Limb (tissue), 2 donors: ENCODE measurements around the gene C5orf34.
"Not testable (repeated sequence)": the region's sequence is repeated elsewhere in the genome, so short reads cannot be mapped to it uniquely, and the experiment has no call there.

ENCODE experiments used
- DNase-seq, 2 donors: peaks; one replicate each; pipeline ENCODE4 v3.0.0-alpha.2; 2016; ENCODE audit errors: extremely low spot score in 2 of 2

The C5orf34 gene

DNA sequence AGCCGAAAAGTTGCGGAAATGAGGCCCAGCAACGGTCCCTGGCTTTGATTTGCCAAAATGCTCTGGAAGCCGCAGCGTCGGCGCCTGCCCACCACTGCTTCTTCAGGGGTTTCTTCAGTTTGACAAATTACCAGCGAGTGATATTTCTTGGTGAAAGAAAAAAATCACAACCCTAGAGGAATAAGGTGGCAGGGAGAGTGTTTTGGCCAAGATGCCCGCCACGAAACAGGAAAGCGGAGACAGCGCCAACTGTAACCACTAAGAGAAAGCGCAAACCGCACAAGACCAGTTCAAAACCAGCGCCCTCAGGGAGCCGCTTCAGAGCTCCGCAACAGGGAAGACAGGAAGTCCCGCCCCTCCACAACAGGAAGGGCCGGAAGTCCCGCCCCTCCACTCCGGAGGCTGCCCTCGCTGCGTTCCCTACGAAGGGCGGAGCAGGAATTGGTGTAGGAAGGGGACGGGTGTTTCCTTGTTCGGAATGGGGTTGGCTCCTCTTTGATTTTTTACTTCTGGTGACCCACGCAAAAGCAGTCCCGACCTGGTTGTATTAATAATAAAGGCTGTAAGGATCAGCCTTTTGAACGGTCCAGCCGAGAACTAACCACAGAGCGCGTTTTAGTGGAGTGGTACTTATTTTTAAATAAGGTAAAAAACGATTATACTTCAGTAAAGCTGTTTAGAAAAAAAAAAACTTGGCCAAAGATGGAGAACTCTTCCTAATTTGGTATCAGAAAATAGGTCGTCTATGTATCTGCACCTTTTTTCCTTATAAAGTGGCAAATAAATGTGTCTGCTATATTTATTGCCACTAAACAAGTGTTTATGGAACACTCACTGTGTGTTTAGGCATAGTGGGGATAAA lies at the start of gene C5orf34:
Gene C5orf34 (minus strand): TSS at position 333 of the 862 bp plus-strand sequence. CDS start 5,809 bp downstream, outside the sequence.
- peak; percentile 97 to 98 for DNase-seq

GRCh38 chr5:43564289-43564850 lies 49.4 kb upstream of the C5orf34 start:
- no peak for DNase-seq

GRCh38 chr5:43563321-43563720 lies 48.4 kb upstream of the C5orf34 start:
- DNase-seq, result no peak

GRCh38 chr5:43561356-43561755 lies 46.4 kb upstream of the C5orf34 start:
- no peak for DNase-seq

DNA sequence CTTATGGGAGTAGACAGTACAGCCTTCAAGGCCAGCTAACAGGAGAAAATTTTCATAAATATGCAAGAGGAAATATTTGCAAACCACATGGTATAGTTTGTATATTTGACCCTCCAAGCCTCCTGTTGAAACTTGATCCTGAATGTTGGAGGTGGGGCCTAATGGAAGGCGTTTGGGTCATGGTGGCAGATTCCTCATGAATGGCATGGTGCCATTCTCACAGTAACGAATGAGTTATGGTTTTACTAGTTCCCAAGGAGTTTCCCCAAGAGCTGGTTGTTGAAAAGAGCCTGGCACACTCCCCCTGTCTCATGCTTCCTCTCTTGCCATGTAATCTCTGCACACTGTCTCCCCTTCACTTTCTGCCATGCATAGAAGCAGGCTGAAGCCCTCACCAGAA lies 45.2 kb upstream of the C5orf34 start:
- no peak for DNase-seq

DNA sequence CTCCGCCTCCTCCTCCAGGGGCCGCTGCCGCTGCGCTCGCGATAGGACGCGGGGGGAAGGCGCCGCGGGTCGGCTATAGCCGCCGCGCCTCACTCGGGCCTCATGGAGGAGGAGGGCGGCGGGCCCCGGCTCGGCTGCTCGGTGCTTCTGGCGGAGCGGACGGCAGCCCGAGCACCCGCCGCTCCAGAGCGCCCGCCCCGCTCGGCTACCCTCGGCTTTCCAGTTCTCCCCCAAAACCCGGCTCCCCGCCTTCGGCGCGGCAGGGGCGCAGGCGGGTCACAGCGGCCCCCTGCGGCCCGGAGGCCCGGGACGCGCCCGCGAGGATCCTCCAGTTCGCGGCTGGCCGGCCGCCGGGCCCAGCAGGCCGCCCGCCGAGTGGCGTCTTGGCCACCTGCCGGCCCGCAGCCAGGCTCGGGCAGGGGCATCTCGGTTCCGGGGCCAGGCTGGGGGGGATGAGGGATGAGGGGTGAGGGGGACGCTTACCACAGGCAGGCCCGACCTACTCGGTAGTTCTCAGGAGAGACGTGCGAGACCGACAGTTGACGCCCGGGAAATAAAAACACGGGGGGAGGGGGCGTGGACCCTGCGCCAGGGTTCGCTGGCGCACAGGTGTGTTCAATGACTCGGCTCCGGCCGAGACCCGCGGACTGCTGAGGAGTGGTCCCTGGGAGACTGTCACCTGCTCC lies 42.1 kb upstream of the C5orf34 start, which contains the start of gene PAIP1:
Gene PAIP1 (minus strand): TSS at position 221 of the 686 bp plus-strand sequence. CDS start 231 bp downstream, outside the sequence.
- peak; percentile 77 to 91 for DNase-seq

DNA sequence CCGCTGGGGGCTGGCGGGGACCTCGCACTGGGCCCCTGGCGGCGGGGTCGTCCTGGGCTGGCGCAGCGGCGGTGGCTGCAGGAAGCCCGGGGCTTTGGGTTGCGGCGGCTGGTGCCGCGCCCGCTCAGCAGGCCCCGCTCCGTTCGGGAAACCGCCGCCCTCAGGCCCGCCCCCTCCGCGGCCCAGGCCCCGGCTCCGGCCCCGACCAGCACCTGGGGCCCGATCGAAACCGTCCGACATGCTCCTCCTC lies 41.6 kb upstream of the C5orf34 start:
- DNase-seq, result not testable (repeated sequence)

GRCh38 chr5:43555895-43556606 lies 41.1 kb upstream of the C5orf34 start:
- peak; percentile 39 to 84 for DNase-seq

DNA sequence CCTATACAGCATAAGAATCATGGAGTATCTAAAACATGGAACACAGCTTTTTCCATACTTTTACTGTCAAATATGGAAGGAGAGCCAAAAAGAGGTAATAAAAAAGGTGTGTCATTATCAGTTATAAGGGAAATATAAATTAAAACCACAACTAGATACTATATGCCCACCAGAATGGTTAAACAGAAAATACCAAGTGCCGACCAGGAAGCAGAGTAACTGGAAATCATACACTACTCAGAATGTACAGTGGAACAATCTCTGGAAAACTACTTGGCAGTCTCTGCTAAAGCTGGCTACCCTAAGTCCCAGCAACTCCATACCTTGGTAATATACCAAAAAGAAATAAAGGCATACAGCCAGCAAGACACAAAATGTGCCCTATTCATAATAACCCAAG lies 39.5 kb upstream of the C5orf34 start:
- DNase-seq, result no peak

DNA sequence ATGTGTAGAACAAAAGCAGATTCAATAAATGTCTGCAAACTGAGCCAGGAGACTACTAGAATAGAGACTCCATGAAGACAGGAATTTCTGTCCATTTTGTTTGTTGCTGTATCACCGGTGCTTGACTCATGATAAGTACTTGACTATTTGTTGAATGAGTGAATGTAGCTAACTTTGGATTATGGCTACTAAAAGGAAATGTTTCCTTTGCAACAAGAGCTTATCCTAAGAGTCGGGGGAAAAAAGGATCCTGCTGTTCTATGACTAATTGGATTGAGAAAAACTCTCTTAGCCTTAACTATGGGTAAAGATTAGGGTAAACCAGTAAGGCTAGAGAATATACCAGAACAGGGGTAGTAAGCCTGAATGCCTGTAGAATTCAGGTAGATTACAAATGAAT lies 38.4 kb upstream of the C5orf34 start:
- DNase-seq, result no peak

DNA sequence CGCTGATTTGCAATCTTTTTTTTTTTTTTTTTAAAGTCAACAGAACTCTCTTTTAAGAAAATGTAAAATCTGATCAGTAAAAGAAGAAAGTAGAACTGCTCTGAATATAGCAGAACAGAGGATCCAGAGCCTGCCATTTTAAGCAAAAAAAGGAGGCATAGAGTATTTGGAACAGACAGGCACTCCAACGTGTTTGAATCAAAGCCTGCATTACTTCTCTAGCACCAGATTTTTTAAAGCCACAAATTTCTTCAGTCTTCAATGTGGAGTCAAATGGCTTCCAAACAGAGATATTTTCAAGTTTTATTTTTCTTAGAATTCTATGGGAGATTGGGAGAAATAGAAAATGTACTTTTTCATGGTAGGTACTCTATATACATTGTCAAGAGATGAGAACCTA lies 36.8 kb upstream of the C5orf34 start:
- no peak for DNase-seq

DNA sequence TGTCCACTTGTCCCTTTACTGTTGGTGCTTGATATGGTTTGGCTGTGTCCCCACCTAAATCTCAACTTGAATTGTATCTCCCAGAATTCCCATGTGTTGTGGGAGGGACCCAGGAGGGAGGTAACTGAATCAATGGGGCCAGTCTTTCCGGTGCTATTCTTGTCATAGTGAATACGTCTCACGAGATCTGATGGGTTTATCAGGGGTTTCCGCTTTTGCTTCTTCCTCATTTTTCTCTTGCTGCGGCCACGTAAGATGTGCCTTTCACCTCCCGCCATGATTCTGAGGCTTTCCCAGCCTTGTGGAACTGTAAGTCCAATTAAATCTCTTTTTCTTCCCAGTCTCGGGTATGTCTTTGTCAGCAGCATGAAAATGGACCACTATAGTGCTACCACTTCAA lies 34.3 kb upstream of the C5orf34 start:
- DNase-seq, result not testable (repeated sequence)

DNA sequence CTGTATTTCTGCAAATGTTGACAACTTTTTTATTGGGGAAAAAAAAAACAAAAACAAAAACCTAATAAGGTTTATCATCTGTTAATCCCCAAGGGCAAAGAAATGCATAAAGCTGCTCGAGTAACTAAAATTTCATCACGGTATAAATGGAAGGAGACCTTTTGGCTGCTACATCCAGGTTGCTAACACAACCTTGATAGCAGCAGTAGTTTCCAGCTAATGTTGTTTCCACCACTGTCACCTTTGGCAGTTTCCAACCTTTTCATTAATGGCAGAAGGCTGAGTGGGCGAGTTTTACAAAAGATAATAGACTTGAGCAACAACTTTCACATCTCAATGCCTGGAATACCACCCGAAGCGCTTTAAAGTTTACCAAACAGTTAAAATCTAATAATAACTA lies 33.4 kb upstream of the C5orf34 start:
- no peak for DNase-seq

GRCh38 chr5:43547532-43547931 lies 32.6 kb upstream of the C5orf34 start:
- no peak for DNase-seq

GRCh38 chr5:43543434-43543833 lies 28.5 kb upstream of the C5orf34 start:
- no peak for DNase-seq

- DNase-seq, result no peak
Measured at GRCh38 chr5:43540746-43541145, 25.8 kb upstream of the C5orf34 start.

DNA sequence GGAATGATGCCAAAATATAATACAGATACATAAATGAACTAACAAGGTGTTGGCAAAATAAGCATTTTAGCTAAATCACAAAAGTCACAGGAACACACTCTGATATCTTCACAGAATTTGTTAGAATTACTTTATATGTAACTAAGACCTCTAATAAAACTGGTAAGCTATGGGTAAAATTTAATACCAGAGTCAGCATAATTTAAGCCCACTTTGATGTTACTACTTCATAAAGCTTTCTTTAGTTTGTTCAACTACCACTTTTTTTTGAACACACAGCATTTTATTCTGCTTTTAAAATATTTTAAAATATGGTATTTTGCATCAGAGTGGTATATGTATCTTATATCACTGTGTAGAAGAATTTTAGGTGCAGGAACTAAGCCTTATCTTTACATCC lies 22.0 kb upstream of the C5orf34 start:
- DNase-seq, result no peak

- no peak for DNase-seq
Measured at GRCh38 chr5:43533646-43534045, 18.7 kb upstream of the C5orf34 start.

DNA sequence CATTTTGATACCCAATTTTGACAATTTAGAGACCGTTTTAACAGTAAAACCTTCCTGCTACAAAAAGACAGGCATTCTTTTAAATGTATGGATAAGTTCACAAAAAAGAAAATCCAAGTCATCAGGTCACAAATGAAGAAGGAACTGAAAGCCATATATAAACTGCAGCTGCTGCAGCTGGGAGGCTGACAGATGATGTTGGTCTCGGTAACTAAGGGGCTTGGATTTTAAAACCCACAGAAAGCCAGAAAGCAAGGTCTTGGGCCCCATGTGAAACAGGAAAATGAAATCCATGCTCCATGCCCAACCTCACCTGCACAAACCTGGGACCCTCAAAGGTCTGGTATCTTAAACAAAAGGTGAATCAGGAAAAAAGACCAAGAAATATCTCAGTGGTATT lies 15.7 kb upstream of the C5orf34 start:
- no peak for DNase-seq

- DNase-seq, result no peak
Measured at GRCh38 chr5:43523662-43524072, 8.7 kb upstream of the C5orf34 start.

DNA sequence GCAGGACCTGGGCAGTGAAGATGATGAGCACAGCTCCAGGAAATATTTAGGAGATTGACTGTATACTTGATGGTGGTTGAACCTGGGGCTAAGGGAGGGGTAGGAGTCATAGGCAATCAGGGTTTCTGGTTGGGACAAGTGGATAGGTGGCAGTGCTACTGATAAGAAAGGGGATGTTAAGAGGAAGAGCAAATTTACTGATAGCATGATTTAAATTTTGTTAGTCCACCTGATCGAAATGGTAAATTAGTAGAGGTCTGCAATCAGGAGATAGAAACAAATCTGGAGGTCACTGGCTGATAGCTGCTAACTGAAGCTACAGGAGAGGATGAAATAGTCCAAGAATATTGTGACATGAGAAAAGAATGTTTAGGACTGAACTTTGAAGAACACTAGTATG lies 5.7 kb upstream of the C5orf34 start:
- no peak for DNase-seq

DNA sequence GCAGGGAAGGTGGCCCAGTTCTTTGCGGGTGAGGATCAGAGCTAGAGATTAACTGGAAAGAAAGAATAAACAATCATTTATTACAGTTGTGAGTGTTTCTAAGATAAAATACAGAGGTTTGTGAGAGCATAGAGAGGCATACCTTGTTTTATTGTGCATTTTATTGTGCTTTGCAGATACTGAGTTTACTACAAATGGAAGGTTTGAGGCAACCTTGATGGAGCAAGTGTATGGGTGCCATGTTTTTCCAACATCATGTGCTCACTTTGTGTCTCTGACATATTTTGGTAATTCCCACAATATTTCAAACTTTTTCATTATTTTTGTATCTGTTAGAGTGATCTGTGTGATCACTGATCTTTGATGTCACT lies 715 bp upstream of the C5orf34 start:
- no peak for DNase-seq
